GM23248 (cell line): ENCODE measurements around the gene TAOK3.

ENCODE experiments used
- EZH2 ChIP-seq: fragments of 200-600 bp; sonication (generic); IDR thresholded peaks from 2 replicates; pipeline ENCODE4 v1.6.1; 2018; ENCODE audit warnings: antibody characterized with exemption, mild to moderate bottlenecking; ENCODE audit not compliant: insufficient read depth, poor library complexity, severe bottlenecking
- EZH2phosphoT487 ChIP-seq: fragments of 200-600 bp; sonication (generic); IDR thresholded peaks from 2 replicates; pipeline ENCODE4 v1.6.1; 2018; ENCODE audit warnings: antibody characterized with exemption, moderate library complexity, mild to moderate bottlenecking, low read depth; ENCODE audit not compliant: insufficient read depth

DNA sequence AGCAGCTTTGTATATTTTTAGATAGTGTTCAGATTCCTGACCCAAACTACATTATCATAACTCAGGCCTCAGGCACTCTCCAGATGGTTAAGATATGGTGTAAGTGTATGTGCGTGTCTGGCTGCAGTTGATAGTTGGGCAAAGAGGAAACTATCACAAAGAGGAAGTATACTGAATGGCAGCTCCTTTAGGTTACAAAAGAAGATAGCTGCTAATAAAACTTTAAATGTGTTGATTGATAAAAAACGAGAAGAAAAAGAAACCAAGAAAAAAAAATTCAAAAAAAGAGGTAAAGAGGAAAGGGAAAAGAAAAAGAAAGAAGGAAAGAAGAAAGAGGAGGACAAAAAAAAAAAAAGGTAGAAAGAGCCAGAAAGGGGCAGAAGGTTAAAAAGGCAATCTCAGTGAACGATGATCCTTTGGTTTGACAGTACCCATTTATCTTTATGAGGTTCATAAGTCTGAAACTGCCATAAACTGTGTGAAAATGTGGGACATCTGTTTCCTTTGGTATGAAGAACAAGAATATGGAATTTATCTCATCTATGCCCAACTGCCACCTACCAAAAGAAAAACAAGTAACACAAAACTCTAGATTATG lies 42.2 kb downstream of the TAOK3 start:
- TF ChIP-seq EZH2 (no peak), EZH2phosphoT487 (no peak)
